HL-60 (cell line): ENCODE measurements around the gene DNASE1L1.

Experiments used
- DNase-seq, 2 experiments: peaks; one replicate each; pipeline ENCODE4 v3.0.0-alpha.2; 2010 to 2020; ENCODE audit warnings: low read depth in 1 of 2, low spot score in 1 of 2
- H3K27ac ChIP-seq: fragments of 250-450 bp; sonication (Bioruptor Pico); replicated peaks from 2 replicates; pipeline ENCODE4 v1.5.1; 2020; ENCODE audit warnings: mild to moderate bottlenecking, moderate library complexity
- H3K27me3 ChIP-seq: fragments of 250-450 bp; sonication (Bioruptor Pico); 2 replicates; pipeline ENCODE4 v1.5.1; 2021; ENCODE audit warnings: mild to moderate bottlenecking, moderate library complexity; ENCODE audit not compliant: insufficient read depth, poor library complexity, severe bottlenecking
- H3K4me3 ChIP-seq: replicated peaks from 2 replicates; pipeline ENCODE4 v1.5.1; 2011; ENCODE audit warnings: mild to moderate bottlenecking, control low read depth, low read length; ENCODE audit not compliant: insufficient read depth
- CTCF ChIP-seq: IDR thresholded peaks from one replicate; pipeline ENCODE4 v1.5.1; 2011; ENCODE audit warnings: low read length, control low read depth, inconsistent platforms; ENCODE audit not compliant: insufficient read depth
- GABPA ChIP-seq: IDR thresholded peaks from 2 replicates; pipeline ENCODE4 v1.6.1; 2012; ENCODE audit warnings: low read depth
- POLR2AphosphoS5 ChIP-seq: IDR thresholded peaks from 2 replicates; pipeline ENCODE4 v1.6.1; 2012; ENCODE audit warnings: low read depth
- REST ChIP-seq: IDR thresholded peaks from 2 replicates; pipeline ENCODE4 v1.6.1; 2012; ENCODE audit warnings: low read depth; ENCODE audit not compliant: insufficient replicate concordance
- SPI1 ChIP-seq: IDR thresholded peaks from 2 replicates; pipeline ENCODE4 v1.6.1; 2012; ENCODE audit warnings: low read depth, mild to moderate bottlenecking, borderline replicate concordance

The DNASE1L1 gene

GRCh38 chrX:154359362-154360154, 49.5 kb downstream of the DNASE1L1 start:
- Histone ChIP-seq H3K4me3 (no peak overlapping the region), H3K27me3 (no peaks in the 10 kb centered on the region), H3K27ac (no peak overlapping the region)
- no peak for TF ChIP-seq POLR2AphosphoS5
- no peak for TF ChIP-seq GABPA
- no peak for TF ChIP-seq REST
- TF ChIP-seq SPI1 = no peak
- no peak for TF ChIP-seq CTCF
- peak in 1 of 2 experiments; percentile 30 for DNase-seq

- Histone ChIP-seq H3K4me3 (no peak overlapping the region), H3K27me3 (no peaks in the 10 kb centered on the region), H3K27ac (no peak overlapping the region)
- no peak for TF ChIP-seq REST
- TF ChIP-seq POLR2AphosphoS5 = no peak
- no peak for TF ChIP-seq CTCF
- TF ChIP-seq SPI1 = no peak
- TF ChIP-seq GABPA = no peak
- DNase-seq = peak in 1 of 2 experiments; percentile 25
These were observed 50.2 kb downstream of the DNASE1L1 start for GRCh38 chrX:154358829-154359228.

- H3K4me3 ChIP-seq = no peak overlapping the region
- no peak for TF ChIP-seq GABPA
- no peak for TF ChIP-seq POLR2AphosphoS5
- no peak for TF ChIP-seq REST
- no peak for TF ChIP-seq CTCF
These were observed 51.0 kb downstream of the DNASE1L1 start for GRCh38 chrX:154358011-154358410.

More at GRCh38 chrX:154358011-154358410, 51.0 kb downstream of the DNASE1L1 start:
- Histone ChIP-seq H3K27ac (no peak overlapping the region), H3K27me3 (no peaks in the 10 kb centered on the region)
- peak in 1 of 2 experiments; percentile 22 for DNase-seq
